GM12874 (cell line): ENCODE results near the gene FOXK2.

Source experiments
- TF ChIP-seq, protein P1 (sequence below): IDR thresholded peaks from 2 replicates; pipeline ENCODE4 v1.5.1; 2011; ENCODE audit warnings: low read depth, mild to moderate bottlenecking, control low read depth, low read length, moderate library complexity; ENCODE audit not compliant: insufficient read depth

The FOXK2 gene

DNA sequence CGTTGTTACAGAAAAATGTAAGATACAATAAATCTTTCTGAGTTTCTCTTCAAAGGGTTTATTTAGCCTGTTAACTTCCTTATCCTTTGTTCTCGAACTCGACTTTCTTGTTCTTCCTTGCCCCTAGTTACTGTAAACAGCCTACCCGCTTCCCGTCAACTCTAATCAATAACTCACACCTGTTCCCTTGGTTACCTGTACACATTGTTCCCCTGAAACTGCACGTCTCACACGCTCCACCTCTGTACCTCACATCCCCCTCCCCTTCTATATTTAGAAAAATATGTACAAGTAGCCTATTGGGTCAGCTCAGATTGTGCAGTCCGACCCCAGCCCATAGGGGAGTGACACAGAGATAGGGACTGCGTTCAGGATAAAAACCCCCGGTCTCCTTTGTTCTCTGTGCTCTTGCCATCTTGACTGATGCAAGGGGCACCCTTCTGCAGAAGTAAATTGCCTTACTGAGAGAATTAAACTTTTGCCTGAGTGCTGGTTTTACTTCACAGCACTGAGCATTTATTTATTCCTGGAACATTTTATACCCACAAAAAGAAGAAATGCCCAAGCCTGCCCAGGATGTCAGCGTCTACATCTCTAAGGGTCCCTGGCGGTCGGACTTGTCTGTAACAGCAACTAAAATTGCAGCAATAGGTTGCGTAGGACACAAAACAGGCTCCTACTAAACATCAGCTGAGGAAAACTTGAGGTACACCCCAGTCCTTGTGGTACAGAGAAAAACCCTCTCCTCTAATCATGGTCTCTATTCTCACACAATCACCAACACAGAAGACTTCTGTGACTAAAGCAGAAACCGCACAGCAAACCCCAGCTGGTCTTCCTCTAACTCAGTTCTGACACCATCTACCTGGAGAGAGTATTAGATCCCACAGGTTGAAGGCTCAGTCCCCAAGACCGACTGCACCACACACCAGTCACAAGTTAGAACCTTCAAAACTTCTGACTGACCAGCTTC lies 117.4 kb downstream of the FOXK2 start:
- TF ChIP-seq, protein P1, sequence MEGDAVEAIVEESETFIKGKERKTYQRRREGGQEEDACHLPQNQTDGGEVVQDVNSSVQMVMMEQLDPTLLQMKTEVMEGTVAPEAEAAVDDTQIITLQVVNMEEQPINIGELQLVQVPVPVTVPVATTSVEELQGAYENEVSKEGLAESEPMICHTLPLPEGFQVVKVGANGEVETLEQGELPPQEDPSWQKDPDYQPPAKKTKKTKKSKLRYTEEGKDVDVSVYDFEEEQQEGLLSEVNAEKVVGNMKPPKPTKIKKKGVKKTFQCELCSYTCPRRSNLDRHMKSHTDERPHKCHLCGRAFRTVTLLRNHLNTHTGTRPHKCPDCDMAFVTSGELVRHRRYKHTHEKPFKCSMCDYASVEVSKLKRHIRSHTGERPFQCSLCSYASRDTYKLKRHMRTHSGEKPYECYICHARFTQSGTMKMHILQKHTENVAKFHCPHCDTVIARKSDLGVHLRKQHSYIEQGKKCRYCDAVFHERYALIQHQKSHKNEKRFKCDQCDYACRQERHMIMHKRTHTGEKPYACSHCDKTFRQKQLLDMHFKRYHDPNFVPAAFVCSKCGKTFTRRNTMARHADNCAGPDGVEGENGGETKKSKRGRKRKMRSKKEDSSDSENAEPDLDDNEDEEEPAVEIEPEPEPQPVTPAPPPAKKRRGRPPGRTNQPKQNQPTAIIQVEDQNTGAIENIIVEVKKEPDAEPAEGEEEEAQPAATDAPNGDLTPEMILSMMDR: no peak

DNA sequence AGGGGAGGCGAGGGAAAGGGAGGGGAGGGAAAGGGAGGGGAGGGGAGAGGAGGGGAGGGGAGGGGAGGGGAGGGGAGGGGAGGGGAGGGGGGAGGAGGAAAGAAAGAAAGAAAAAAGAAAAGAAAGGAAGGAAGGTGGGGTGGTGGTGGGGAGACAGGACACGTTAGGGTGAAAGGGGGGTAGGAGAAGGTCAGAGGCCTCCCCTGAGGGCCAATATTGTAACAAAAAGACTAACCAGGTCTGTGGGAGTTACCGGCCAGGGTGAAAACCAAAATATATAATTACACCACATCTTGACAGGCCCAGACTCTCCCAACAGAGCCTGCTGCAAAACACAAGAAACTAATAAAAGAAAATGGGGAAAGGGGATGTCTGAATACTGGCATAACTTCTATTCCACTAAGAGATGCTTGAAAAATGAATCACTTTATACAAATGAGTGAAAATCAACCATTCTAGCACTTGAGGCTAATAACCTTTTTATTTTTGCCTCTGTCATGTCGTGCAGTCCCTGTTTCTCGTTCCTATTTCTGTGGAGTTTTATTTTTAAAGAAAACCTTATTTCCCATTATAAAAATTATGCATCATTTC lies 118.7 kb downstream of the FOXK2 start:
- TF ChIP-seq, protein P1: no peak

DNA sequence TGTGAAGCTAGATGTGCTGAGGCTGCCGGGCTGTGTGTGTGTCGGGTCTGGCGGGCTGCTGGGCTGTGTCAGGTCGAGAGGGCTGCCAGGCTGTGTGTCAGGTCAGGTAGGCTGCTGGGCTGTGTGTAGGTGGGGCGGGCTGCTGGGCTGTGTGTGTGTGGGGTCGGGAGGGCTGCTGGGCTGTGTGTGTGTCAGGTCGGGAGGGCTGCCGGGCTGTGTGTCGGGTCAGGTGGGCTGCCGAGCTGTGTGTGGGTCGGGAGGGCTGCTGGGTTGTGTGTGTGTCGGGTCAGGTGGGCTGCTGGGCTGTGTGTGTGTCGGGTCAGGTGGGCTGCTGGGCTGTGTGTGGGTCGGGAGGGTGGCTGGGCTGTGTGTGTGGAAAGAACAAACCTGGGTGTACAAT lies 120.1 kb downstream of the FOXK2 start:
- TF ChIP-seq, protein P1: no peak

DNA sequence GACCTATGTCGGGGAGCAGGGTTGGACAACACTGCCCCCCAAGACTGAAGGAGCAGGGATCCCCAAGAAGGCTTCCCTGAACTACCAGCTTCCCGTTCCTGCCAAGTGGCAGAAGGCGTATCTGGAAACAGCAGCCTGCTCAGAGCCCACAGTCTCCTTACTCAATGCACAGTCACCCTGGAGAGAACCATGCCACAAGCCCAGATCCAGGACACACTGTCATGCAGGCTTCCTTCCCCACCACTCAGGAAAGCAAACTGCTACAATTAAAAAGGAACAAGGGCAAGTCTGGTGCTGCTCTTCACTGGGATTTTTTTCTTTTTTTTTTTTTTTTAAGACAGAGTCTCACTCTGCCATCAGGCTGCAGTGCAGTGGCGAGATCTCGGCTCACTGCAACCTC lies 120.5 kb downstream of the FOXK2 start:
- TF ChIP-seq, protein P1: no peak

DNA sequence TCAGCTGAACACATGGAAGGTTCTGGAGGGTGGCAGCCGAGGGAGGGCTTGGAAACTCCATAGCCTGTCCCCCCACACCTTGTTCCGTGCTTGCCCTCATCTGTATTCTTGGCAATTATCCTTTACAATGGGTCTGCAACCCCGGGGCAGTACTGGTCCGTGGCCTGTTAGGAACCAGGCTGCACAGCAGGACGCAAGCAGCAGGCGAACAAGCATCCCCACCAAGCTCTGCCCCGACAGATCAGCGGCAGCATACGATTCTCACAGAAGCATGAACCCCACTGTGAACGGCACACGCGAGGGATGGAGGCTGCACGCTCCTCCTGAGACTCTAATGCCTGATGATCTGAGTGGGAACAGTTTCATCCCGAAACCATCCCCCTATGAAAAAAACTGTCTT lies 122.5 kb downstream of the FOXK2 start:
- TF ChIP-seq, protein P1: no peak

DNA sequence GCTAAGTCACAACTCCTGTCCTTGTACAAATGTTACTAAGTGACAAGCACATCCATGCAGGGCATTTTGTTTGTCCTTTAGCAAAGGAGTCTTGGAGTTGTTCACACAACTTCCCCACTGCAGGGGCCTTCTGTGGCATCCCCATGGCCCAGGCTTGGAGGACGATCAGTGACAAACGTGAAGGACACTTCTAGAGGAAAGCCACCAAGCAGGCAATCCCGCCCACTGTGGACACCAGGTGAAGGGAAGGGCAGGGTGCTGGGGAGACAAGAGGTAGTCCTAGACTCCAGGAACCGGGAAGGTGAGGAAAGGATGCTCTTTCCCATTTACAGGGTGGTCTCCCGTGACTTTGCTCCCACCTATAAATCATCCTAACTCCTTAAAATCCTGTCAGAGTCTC lies 124.6 kb downstream of the FOXK2 start:
- TF ChIP-seq, protein P1: no peak

DNA sequence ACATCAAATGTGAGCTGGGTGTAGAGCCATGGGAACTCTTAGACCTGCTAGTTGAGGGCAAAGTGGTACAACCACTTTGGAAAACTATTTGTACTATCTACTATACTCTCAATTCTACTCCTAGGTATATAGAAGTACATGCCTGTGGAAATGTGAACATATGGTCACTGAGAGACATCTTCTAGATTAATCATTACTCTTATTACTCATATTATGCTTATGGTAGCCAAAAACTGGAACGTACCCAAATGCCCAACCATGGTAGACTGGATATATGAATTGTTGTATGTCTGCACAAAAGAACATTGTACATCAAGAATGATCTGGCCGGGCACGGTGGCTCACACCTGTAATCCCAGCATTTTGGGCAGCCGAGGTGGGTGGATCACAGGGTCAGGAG lies 126.0 kb downstream of the FOXK2 start:
- TF ChIP-seq, protein P1: no peak
